Tibial nerve (tissue), 4 donors: Measurements from ENCODE around the gene AUH. TPM values are rescaled to one million over a fixed set of nuclear protein-coding genes. Genes with fewer than 3 reads are reported as not detected.

Experiments
- DNase-seq, 2 donors: peaks; one replicate each; pipeline ENCODE4 v3.0.0-alpha.2; 2019; ENCODE audit warnings: low spot score in 2 of 2
- H3K27ac ChIP-seq, 4 donors: fragments of 200-600 bp; sonication (generic) in 3 of 4; one replicate each; pipeline ENCODE4 v1.5.1; 2017 to 2019; ENCODE audit warnings: mild to moderate bottlenecking in 1 of 4
- H3K27me3 ChIP-seq, 2 donors: fragments of 200-600 bp; sonication (generic) in 1 of 2; one replicate each; pipeline versions ENCODE4 v1.5.1 to v1.6.0; 2017 to 2019
- H3K36me3 ChIP-seq, 3 donors: fragments of 200-600 bp; sonication (generic); one replicate each; pipeline ENCODE4 v1.5.1; 2018 to 2019
- H3K4me1 ChIP-seq, 4 donors: fragments of 200-600 bp; sonication (generic) in 3 of 4; one replicate each; pipeline ENCODE4 v1.5.1; 2017 to 2019
- H3K4me3 ChIP-seq, 4 donors: fragments of 200-600 bp; sonication (generic) in 3 of 4; one replicate each; pipeline ENCODE4 v1.5.1; 2017 to 2019; ENCODE audit warnings: mild to moderate bottlenecking in 1 of 4, moderate library complexity in 1 of 4
- H3K9me3 ChIP-seq, 4 donors: fragments of 200-600 bp; sonication (generic) in 3 of 4; one replicate each; pipeline ENCODE4 v1.5.1; 2017 to 2019
- CTCF ChIP-seq, 5 experiments: fragments of 200-600 bp in 3 of 5; fragments of 450-650 bp in 2 of 5; sonication (generic) in 3 of 5; IDR thresholded peaks; one replicate each; pipeline ENCODE4 v1.5.1; 2016 to 2019; ENCODE audit warnings: antibody characterized with exemption in 5 of 5, mild to moderate bottlenecking in 3 of 5, moderate library complexity in 2 of 5
- EP300 ChIP-seq, 2 donors: sonication (generic); formaldehyde crosslinking; IDR thresholded peaks; one replicate each; pipeline ENCODE4 v1.6.1; 2017; ENCODE audit warnings: antibody characterized with exemption in 2 of 2, mild to moderate bottlenecking in 1 of 2
- POLR2A ChIP-seq, 2 donors: fragments of 450-650 bp; IDR thresholded peaks; one replicate each; pipeline ENCODE4 v1.6.1; 2017; ENCODE audit warnings: antibody characterized with exemption in 2 of 2, mild to moderate bottlenecking in 2 of 2, moderate library complexity in 2 of 2
- WGBS, 2 donors: methylation state at CpG; one replicate each; pipeline ENCODE4 v1.1.5; 2018; 5-methylcytosine and 5-hydroxymethylcytosine counted together
- total RNA-seq, 4 donors: library from RNA; depleted of rRNA; stranded (reverse); fragments of >200 nt; gene quantifications; one replicate each; pipeline ENCODE4 v1.1.0, GENCODE V29; 2016

Gene AUH
- total RNA-seq, 4 donors from 2014 or later: 40.5 to 70.1 (median 44.9) TPM

- peaks cover 0 to 10% (median 4%) of the 10 kb centered on the region in 4 donors for H3K4me1 ChIP-seq
- no peaks in the 10 kb centered on the region for H3K27me3 ChIP-seq
- 87% methylated on average over 23 of the region's 23 CpGs for WGBS, 2 donors
- TF ChIP-seq EP300 (IDR thresholded peaks at IDR 0.05): no peak
- TF ChIP-seq CTCF (IDR thresholded peaks at IDR 0.05): no peak
- TF ChIP-seq POLR2A (IDR thresholded peaks at IDR 0.05): no peak
- no peak for DNase-seq
- no peaks in the 10 kb centered on the region for H3K36me3 ChIP-seq
- H3K9me3 ChIP-seq: peaks cover 0 to 4% (median 0%) of the 10 kb centered on the region in 4 donors
- no peak overlapping the region for H3K27ac ChIP-seq
- no peak overlapping the region for H3K4me3 ChIP-seq
Measured at GRCh38 chr9:91179237-91180138, 182.2 kb downstream of the AUH start.

GRCh38 chr9:91178281-91179236, 183.2 kb downstream of the AUH start:
- H3K27me3 ChIP-seq: no peaks in the 10 kb centered on the region
- peaks cover 0 to 4% (median 0%) of the 10 kb centered on the region in 4 donors for H3K9me3 ChIP-seq
- TF ChIP-seq CTCF (IDR thresholded peaks at IDR 0.05) (no peak), EP300 (IDR thresholded peaks at IDR 0.05) (no peak), POLR2A (IDR thresholded peaks at IDR 0.05) (no peak)
- DNase-seq: no peak
- 81 to 90% methylated on average over 10 to 12 of the region's 15 CpGs for WGBS, 2 donors
- H3K36me3 ChIP-seq: no peaks in the 10 kb centered on the region
- peaks cover 0 to 10% (median 4%) of the 10 kb centered on the region in 4 donors for H3K4me1 ChIP-seq
- no peak overlapping the region for H3K4me3 ChIP-seq
- no peak overlapping the region for H3K27ac ChIP-seq

GRCh38 chr9:91177661-91178280, 183.9 kb downstream of the AUH start:
- Histone ChIP-seq H3K27me3 (no peaks in the 10 kb centered on the region), H3K4me3 (no peak overlapping the region), H3K4me1 (peaks cover 0 to 10% (median 4%) of the 10 kb centered on the region in 4 donors), H3K9me3 (peaks cover 0 to 4% (median 0%) of the 10 kb centered on the region in 4 donors), H3K36me3 (no peaks in the 10 kb centered on the region), H3K27ac (no peak overlapping the region)
- DNase-seq: no peak
- WGBS, 2 donors: 73 to 78% methylated on average over 13 to 15 of the region's 15 CpGs
- TF ChIP-seq EP300 (IDR thresholded peaks at IDR 0.05) (no peak), CTCF (IDR thresholded peaks at IDR 0.05) (no peak), POLR2A (IDR thresholded peaks at IDR 0.05) (no peak)

- H3K4me3 ChIP-seq: no peak overlapping the region
- 61 to 74% methylated on average over 4 of the region's 4 CpGs for WGBS, 2 donors
Measured at GRCh38 chr9:91177081-91177480, 184.6 kb downstream of the AUH start.

More at GRCh38 chr9:91177081-91177480, 184.6 kb downstream of the AUH start:
- H3K36me3 ChIP-seq: no peaks in the 10 kb centered on the region
- H3K9me3 ChIP-seq: peaks cover 0 to 5% (median 0%) of the 10 kb centered on the region in 4 donors
- H3K4me1 ChIP-seq: peaks cover 0 to 10% (median 4%) of the 10 kb centered on the region in 4 donors
- no peak overlapping the region for H3K27ac ChIP-seq
- TF ChIP-seq POLR2A (IDR thresholded peaks at IDR 0.05) (no peak), EP300 (IDR thresholded peaks at IDR 0.05) (no peak), CTCF (IDR thresholded peaks at IDR 0.05) (no peak)
- no peaks in the 10 kb centered on the region for H3K27me3 ChIP-seq
- DNase-seq: no peak
